Tongue (tissue), 2 donors: Measurements from ENCODE around the gene SEC16A. TPM values are rescaled to one million over a fixed set of nuclear protein-coding genes. Genes with fewer than 3 reads are reported as not detected.

Experiments used
- DNase-seq: peaks from one replicate; pipeline ENCODE4 v3.0.0-alpha.2; 2015
- total RNA-seq: library from RNA; depleted of rRNA; stranded (reverse); fragments of >200 nt; gene quantifications from one replicate; pipeline ENCODE4 v1.2.3, GENCODE V29; 2014

Gene SEC16A
- 29.4 TPM for total RNA-seq

- peak; percentile 100 for DNase-seq
These were observed at the start of gene SEC16A for GRCh38 chr9:136482793-136483588. SEC16A (minus strand) TSS chr9:136483040; CDS start chr9:136477615, 5,425 bp downstream.

- DNase-seq: no peak
These were observed 49.3 kb upstream of the SEC16A start for GRCh38 chr9:136531904-136532798.

- DNase-seq: no peak
These were observed 48.5 kb upstream of the SEC16A start for GRCh38 chr9:136531186-136531903.

GRCh38 chr9:136530461-136531089 lies 47.7 kb upstream of the SEC16A start:
- no peak for DNase-seq

GRCh38 chr9:136529516-136530460 lies 46.9 kb upstream of the SEC16A start:
- DNase-seq: no peak

- no peak for DNase-seq
These were observed 46.0 kb upstream of the SEC16A start for GRCh38 chr9:136528716-136529341.

- peak; percentile 88 for DNase-seq
These were observed 45.2 kb upstream of the SEC16A start for GRCh38 chr9:136527721-136528710.

GRCh38 chr9:136527131-136527530 lies 44.3 kb upstream of the SEC16A start:
- DNase-seq: no peak

- peak; percentile 82 for DNase-seq
These were observed 43.8 kb upstream of the SEC16A start for GRCh38 chr9:136526625-136527066.

- DNase-seq: peak; percentile 84
These were observed 43.1 kb upstream of the SEC16A start for GRCh38 chr9:136525841-136526499.

- no peak for DNase-seq
These were observed 42.4 kb upstream of the SEC16A start for GRCh38 chr9:136525207-136525606.

GRCh38 chr9:136522314-136523237 lies 39.7 kb upstream of the SEC16A start:
- no peak for DNase-seq

- DNase-seq: no peak
These were observed 38.7 kb upstream of the SEC16A start for GRCh38 chr9:136521537-136521936.

GRCh38 chr9:136520053-136520540 lies 37.3 kb upstream of the SEC16A start:
- no peak for DNase-seq

GRCh38 chr9:136519263-136520052 lies 36.6 kb upstream of the SEC16A start:
- no peak for DNase-seq

- no peak for DNase-seq
These were observed 35.8 kb upstream of the SEC16A start for GRCh38 chr9:136518623-136519022.
